ENCODE measurements around the gene PANX3.
"Not testable (repeated sequence)": the region's sequence is repeated elsewhere in the genome, so short reads cannot be mapped to it uniquely, and the experiment has no call there.

The PANX3 gene

GRCh38 chr11:124611064-124611463 lies at the start of gene PANX3:
Gene PANX3 (plus strand): TSS chr11:124611428. CDS start chr11:124611557, 129 bp downstream.
- no peak for DNase-seq

DNA sequence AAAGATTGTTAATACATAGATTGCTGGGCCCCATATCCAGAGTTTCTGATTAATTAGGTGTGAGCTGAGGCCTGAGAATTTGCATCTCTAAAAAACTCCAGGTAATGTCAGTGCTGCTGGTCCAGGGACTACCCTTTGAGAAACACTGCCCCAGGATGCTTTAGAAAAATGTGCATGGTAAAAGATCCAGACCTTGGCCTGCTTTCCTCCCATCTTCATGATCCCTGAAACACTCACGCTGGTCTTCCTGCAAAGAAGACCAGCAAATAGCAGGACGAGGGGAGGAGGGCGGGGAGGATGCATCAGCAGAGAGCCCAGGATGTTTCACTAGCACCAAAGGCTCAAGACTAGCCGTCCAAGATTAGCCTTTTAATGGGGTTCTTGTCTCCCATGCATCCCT lies 41.5 kb upstream of the PANX3 start, which contains the start of gene OR8A1:
Gene OR8A1 (plus strand): TSS at position 301 of the 400 bp plus-strand sequence. CDS start 123 bp downstream, outside the sequence.
- DNase-seq: no peak

DNA sequence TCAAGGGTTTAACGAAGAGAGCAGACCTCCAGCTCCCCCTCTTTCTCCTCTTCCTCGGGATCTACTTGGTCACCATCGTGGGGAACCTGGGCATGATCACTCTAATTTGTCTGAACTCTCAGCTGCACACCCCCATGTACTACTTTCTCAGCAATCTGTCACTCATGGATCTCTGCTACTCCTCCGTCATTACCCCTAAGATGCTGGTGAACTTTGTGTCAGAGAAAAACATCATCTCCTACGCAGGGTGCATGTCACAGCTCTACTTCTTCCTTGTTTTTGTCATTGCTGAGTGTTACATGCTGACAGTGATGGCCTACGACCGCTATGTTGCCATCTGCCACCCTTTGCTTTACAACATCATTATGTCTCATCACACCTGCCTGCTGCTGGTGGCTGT lies 41.1 kb upstream of the PANX3 start:
- no peak for DNase-seq

DNA sequence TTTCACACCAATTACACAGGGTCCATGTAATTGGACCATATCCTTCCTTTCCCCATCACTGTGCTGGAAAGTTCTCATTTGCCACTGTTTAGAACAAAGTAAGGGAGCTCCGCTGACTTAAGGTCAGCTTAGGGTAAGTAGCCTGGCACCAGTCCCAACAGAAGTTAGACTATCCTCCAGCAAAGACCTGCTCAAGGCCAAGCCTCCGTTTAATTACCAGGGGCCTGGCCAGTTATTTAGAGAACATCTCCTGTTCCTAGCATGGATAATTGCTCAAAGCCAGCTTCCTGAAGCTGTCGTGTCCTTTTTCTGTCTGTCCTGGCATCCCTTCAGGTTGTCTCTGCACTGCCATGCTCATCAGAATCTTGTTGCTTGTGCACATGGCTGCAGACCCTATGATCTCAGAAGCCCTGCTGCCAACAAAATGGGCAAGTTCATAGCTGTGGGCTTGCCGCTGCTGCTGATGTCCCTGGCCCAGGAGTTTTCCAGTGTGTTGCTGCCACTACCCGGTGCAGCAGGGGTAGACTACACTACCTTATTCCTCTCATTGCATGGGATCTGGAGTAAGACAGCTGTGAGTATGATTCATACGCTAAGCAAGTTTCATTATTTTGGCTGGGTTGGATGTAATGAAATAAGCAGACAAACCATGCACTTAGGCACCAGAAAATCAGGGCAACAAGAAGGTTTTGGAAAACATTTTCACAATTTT lies 33.4 kb upstream of the PANX3 start:
- DNase-seq: no peak

DNA sequence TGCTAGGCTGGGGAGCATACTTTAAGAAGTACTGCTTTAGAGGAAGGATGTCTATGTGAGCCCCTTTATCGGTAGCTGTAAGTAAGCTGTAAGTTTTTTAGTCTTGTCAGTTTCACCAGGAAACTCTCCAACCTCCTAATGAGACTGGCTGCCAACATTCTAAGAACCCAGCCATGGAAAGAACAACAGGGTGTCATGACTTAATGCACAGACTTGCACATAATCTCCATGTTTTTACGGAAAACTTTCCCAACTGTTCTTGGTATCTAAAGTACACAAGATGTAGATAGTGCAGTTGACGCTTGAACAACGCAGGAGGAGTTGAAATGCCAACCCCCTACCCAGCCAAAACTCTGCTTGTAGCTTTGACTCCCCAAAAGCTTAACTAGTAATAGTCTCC lies 32.5 kb upstream of the PANX3 start:
- DNase-seq: no peak

- no peak for DNase-seq
Observed at GRCh38 chr11:124581817-124582216, 29.4 kb upstream of the PANX3 start.

DNA sequence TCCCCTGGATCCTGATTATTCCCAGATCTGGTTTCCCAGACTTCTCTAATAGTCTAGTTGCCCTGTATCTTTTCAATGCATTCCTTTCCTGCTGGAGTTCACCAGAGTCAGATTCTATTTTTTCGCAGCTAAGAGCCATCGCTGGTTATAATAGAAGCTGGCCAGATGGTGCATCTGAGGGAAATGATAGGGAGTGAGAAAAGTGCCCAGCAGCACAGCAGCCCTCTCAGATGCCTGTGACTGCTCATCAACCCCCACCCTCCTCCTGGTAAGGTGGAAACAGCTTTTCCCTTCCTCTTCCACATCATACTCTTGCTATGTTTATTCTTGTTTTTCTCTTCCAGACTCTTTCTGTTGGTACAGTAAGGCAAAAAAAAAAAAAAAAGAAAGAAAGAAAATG lies 28.7 kb upstream of the PANX3 start:
- no peak for DNase-seq

GRCh38 chr11:124583781-124584180 lies 27.4 kb upstream of the PANX3 start:
- DNase-seq: no peak

DNA sequence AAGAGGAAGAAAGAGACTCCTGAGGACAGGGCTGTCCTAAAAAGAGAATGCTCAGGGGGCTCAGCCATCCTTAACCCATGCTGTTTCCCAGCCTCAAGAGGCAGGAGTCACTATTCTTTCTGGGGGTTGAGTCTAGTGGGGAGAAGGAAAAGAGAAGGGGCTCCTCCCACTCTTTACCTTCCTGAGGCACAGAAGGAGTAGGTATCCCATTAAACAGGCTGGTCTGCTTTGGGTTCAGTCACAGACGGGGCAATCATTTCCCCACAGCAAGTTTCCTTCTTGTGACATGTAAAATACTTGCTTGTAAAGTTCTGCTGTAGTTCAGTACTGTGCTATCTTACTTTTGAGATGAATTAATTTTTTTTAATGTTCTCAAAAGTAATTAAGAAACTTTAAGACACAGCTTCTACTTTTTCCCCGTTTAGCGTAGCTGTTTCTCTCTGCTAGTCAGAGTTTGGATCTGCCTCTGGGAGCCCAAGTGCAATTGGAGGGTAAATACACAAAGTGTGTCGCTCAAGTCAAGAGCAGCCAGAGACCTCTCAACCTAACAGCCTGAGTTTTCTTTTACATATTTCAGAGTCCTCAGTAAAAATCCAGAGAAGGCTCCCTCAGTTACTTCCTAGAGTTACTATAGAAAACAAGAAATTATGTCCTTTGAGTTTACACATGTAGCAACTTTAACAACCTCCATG lies 26.4 kb upstream of the PANX3 start:
- DNase-seq: no peak

- peak; percentile 20 to 36 for DNase-seq
Observed at GRCh38 chr11:124586238-124586860, 24.9 kb upstream of the PANX3 start.

GRCh38 chr11:124591430-124591829 lies 19.8 kb upstream of the PANX3 start:
- DNase-seq: no peak

DNA sequence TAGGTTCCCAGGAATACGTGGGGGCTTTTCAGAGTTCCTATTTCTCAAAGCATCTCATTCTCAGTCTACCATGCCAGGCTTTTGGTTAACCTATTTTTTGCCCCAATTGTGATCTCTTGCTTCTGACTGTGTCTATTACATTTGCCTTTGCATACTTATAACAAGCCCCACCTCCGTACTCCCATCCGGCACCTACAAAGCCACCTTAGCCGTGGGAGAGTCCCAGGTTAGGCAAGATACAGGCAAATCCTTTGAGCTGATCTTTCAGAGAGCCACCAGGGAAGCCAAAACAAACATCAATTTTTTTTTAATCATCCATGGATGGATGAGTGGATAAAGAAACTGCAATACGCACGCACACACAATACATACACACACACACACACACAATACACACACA lies 18.6 kb upstream of the PANX3 start:
- DNase-seq: no peak

DNA sequence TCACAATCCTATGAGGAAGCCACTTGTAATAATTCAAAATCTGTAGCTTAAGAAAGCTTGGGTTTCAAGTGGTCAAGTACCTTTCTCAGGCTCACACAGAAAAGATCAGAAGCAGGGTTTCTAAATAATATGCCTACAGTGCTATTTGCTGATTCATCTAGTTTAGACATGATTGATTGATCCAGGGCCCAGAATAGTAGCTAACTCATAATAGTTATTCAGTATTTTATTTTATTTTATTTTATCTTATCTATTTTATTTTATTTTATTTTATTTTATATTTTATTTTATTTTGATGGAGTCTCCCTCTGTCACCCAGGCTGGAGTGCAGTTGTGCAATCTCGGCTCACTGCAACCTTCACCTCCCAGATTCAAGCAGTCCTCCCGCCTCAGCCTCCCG lies 15.9 kb upstream of the PANX3 start:
- no peak for DNase-seq

GRCh38 chr11:124597626-124598025 lies 13.6 kb upstream of the PANX3 start:
- no peak for DNase-seq

DNA sequence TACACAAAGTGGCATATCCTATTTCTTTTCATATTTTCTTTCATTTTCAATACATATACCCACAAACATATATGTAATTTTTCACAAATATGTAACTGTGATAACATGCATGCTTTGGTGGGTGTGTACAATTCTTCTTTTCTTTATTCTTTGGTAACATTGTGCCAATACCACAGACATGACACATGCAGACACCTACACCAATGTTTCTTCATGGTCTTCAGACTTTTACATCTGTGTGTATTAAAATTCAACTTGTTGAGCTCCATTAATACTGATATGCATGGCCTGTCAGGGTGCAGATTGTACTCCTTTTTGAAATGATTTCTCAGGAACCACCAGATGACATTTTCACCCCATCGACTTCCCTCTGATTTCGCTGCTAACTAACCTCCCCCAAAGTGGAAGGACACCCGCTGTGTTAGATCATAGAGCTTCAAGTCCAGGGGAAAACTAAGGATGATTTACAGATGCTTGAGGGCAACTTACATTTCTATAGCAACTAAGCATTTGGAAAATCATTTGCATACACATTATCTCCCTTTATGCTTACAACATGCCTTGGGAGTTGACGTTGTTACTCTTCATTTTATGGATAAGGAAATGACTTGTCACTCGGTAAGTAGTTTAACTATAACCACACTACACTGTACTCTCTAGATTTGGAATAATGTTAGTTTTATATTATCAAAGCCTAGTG lies 10.5 kb upstream of the PANX3 start:
- no peak for DNase-seq

DNA sequence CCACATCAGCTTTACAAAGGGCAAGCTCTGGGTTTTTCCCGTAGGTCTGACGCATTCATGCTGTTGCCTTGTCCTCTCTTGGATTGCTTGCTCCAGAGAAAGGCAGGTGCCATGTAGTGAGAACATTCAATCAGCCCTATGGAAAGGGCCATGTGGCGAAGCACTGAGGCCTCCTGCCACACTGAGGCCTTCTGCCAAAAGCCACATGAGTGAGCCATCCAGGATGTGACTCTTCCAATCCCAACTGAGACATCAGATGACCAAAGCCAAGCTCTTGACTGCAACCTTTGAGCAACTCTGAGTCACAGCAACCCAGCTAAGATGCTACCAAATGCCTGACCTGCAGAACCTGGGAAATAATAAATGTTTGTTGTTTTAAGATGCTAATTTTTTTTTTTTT lies 9.0 kb upstream of the PANX3 start:
- no peak for DNase-seq

GRCh38 chr11:124602723-124603122 lies 8.5 kb upstream of the PANX3 start:
- DNase-seq: not testable (repeated sequence)

DNA sequence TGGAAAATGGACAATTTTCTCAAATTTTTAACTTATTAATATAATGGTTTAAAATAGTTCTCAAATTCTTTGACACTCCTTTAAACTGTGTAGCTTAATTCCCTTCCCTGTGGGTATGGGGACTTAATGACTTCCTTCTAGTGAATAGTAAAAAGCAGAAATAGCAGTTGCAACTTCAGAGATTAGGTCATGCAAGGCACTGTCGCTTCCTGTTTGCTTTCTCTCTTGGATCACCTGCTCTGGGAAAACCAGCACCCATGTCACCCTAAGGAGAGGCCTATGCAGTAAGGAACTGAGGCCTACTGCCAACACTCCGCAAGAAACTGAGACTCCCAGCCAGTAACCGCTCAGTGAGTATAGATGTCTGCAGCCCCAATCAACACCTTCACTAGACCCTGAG lies 5.5 kb upstream of the PANX3 start:
- DNase-seq: peak in 1 of 2 donors; percentile 1

- no peak for DNase-seq
Observed at GRCh38 chr11:124608147-124608546, 3.1 kb upstream of the PANX3 start.

DNA sequence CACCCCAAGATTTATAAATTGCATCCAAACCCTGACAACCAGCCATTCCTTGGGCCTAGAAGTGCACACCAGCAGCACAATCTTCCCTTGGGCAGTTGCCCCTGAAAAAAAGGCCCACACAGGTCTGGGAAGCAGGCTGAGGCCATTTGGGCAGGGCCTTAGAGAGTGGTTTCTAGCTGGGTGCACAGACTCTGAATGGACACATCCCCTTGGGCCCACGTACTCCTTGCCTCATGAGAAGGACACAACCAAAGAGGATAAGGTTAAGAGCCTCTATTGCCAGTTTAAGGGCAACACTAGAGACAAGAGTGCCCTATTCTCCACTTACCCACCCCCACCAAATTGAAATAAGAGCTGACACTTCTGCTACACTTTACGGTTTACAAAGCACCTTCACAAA lies 933 bp upstream of the PANX3 start:
- DNase-seq: no peak

DNA sequence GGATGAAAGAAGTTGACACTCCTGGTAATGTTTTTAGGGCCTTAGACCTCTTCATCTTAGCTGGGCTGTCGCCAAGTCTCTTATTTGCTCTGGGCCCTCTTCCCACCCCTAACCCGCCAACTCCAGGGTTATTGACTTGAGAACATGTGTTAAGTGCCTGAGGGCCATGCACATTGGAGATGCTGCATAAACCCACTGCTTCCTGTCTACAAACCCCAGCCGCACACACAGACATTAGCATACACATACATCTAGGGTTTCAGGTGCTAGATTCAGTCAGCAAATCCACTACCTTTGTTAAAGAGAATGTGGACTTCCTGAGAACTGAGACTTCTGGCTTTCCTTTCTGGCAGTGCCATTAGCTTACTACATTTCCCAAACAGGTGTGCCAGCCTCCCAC lies 817 bp downstream of the PANX3 start:
- no peak for DNase-seq

DNA sequence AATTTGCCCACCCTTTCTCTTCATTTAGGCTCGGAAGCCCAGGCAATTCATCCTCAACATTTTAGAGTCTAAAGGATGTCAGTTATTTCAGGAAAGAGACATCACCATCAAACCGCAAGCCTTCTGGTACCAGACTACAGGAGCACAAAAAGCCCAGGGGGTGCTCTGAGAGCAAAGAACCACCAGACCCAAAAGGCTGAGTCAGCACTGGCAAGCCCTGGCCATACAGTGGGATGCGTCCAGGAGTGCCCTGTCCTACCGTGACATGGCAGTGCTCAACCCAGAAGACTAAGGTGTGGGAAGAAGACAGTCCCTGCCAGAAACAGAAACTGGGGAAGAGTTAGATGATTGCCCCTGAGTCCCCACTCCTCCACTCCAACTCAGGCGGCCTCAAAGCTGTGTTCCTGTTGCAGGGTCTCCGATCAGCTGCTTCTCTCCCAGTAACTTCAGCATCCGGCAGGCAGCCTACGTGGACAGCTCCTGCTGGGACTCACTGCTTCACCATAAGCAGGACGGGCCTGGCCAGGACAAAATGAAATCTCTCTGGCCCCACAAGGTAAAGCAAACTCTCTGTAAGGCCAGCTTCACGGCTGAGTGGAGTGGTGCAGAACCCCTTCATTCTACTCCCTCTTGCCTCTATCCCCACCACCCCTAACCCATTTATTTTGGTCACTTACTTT lies 1.5 kb downstream of the PANX3 start:
- no peak for DNase-seq

GRCh38 chr11:124618863-124619262 lies 7.6 kb downstream of the PANX3 start:
- DNase-seq: no peak
